ENCODE measurements around the gene TSEN15.
A peak's percentile ranks its signal among the peaks of the same experiment; 100 is the strongest.
"Not testable (repeated sequence)": the region's sequence is repeated elsewhere in the genome, so short reads cannot be mapped to it uniquely, and the experiment has no call there.

Gene TSEN15

DNA sequence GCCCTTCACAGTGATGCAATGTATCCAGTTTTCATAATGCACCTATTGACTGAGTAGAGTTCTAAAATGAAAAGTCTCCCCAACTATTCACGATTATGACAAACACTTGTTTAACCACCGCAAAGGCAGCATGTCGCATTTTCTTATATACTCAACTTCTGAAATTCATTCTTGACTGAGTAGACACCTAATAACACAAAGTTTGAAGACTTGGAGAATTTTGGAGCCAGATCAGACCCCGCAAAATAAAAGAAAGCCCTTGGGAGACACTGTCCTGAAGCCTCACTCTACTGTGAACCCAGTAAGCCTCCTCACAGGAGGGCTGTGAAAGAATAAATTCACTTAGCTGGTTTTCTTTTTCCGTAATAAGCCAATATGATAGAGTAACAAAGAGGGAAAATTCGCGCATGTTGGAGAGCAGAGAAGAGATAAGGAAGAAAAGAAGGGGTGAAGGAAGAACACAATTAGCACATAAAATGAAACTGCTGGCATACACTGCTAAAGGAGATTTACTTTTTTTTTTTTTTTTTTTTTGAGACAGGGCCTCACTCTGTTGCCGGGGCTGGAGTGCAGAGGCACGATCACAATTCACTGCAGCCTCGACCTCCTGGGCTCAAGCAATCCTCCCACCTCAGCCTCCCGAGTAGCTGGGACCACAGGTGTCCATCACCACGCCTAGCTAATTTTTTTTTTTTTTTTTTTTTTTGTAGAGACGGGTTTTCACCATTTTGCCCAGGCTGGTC lies 13.5 kb upstream of the TSEN15 start:
- H3K4me3 ChIP-seq (replicated peaks; ENCODE audit: insufficient read depth, low read length): peak overlapping the region; percentile 63
- TF ChIP-seq GABPA (IDR thresholded peaks at IDR 0.05; ENCODE audit: low read depth) (no peak), SPI1 (IDR thresholded peaks at IDR 0.05; ENCODE audit: borderline replicate concordance, low read depth) (no peak), POLR2AphosphoS5 (IDR thresholded peaks at IDR 0.05; ENCODE audit: low read depth) (no peak)
- DNase-seq (ENCODE audit: low read depth in 1 of 2, low spot score in 1 of 2): no peak
- no peak overlapping the region for H3K27ac ChIP-seq (replicated peaks)
- no peaks in the 10 kb centered on the region for H3K27me3 ChIP-seq (ENCODE audit: insufficient read depth, poor library complexity, severe bottlenecking)

DNA sequence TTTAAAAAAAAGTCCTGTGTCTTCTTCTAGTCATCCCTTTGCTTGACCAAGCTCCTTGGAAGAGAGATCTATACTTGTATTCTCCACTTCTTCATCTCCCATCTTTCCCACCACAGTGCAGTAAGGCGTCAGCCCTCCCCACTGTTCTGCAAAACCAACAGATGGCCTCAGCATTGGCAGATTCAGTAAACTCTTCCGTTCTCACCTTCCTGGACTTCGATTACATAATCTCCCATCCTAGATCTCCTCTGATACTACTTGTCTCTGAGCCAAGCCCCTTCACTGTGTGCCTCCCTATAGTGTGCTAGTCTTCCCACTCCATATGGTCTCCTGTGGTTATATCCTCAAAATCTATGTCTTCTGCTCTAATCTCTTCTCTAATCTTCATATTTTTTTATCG lies 12.4 kb upstream of the TSEN15 start:
- Histone ChIP-seq H3K27me3 (ENCODE audit: insufficient read depth, poor library complexity, severe bottlenecking) (no peaks in the 10 kb centered on the region), H3K27ac (replicated peaks) (no peak overlapping the region), H3K4me3 (replicated peaks; ENCODE audit: insufficient read depth, low read length) (no peak overlapping the region)
- TF ChIP-seq, protein P1, sequence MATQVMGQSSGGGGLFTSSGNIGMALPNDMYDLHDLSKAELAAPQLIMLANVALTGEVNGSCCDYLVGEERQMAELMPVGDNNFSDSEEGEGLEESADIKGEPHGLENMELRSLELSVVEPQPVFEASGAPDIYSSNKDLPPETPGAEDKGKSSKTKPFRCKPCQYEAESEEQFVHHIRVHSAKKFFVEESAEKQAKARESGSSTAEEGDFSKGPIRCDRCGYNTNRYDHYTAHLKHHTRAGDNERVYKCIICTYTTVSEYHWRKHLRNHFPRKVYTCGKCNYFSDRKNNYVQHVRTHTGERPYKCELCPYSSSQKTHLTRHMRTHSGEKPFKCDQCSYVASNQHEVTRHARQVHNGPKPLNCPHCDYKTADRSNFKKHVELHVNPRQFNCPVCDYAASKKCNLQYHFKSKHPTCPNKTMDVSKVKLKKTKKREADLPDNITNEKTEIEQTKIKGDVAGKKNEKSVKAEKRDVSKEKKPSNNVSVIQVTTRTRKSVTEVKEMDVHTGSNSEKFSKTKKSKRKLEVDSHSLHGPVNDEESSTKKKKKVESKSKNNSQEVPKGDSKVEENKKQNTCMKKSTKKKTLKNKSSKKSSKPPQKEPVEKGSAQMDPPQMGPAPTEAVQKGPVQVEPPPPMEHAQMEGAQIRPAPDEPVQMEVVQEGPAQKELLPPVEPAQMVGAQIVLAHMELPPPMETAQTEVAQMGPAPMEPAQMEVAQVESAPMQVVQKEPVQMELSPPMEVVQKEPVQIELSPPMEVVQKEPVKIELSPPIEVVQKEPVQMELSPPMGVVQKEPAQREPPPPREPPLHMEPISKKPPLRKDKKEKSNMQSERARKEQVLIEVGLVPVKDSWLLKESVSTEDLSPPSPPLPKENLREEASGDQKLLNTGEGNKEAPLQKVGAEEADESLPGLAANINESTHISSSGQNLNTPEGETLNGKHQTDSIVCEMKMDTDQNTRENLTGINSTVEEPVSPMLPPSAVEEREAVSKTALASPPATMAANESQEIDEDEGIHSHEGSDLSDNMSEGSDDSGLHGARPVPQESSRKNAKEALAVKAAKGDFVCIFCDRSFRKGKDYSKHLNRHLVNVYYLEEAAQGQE (IDR thresholded peaks at IDR 0.05; ENCODE audit: insufficient replicate concordance, low read depth): no peak
- TF ChIP-seq, protein P2, sequence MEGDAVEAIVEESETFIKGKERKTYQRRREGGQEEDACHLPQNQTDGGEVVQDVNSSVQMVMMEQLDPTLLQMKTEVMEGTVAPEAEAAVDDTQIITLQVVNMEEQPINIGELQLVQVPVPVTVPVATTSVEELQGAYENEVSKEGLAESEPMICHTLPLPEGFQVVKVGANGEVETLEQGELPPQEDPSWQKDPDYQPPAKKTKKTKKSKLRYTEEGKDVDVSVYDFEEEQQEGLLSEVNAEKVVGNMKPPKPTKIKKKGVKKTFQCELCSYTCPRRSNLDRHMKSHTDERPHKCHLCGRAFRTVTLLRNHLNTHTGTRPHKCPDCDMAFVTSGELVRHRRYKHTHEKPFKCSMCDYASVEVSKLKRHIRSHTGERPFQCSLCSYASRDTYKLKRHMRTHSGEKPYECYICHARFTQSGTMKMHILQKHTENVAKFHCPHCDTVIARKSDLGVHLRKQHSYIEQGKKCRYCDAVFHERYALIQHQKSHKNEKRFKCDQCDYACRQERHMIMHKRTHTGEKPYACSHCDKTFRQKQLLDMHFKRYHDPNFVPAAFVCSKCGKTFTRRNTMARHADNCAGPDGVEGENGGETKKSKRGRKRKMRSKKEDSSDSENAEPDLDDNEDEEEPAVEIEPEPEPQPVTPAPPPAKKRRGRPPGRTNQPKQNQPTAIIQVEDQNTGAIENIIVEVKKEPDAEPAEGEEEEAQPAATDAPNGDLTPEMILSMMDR (IDR thresholded peaks at IDR 0.05; ENCODE audit: insufficient read depth, low read length): no peak
- TF ChIP-seq POLR2AphosphoS5 (IDR thresholded peaks at IDR 0.05; ENCODE audit: low read depth): no peak
- no peak for TF ChIP-seq SPI1 (IDR thresholded peaks at IDR 0.05; ENCODE audit: borderline replicate concordance, low read depth)
- TF ChIP-seq GABPA (IDR thresholded peaks at IDR 0.05; ENCODE audit: low read depth): no peak
- DNase-seq (ENCODE audit: low read depth in 1 of 2, low spot score in 1 of 2): no peak

DNA sequence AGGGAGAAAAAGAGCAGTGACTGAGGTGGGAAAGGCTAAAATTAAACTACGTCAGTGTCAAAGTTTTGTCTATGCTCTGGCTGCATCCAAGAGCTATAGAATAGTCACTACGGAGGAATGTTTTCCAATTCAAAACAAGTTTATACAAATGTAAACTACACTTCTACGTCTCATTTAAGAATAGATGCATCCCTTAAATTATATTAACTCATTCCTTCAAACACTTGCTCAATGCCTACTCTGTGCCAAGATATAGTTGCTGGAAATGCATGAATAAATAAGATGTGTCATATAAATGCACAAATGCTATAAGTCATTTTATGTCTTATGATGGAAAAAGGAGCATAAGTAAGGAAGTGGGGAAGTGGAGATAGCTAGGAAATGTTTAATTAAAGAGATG lies 9.8 kb upstream of the TSEN15 start:
- no peak for TF ChIP-seq POLR2AphosphoS5 (IDR thresholded peaks at IDR 0.05; ENCODE audit: low read depth)
- TF ChIP-seq, protein P2 (IDR thresholded peaks at IDR 0.05; ENCODE audit: insufficient read depth, low read length): no peak
- TF ChIP-seq, protein P1 (IDR thresholded peaks at IDR 0.05; ENCODE audit: insufficient replicate concordance, low read depth): no peak
- TF ChIP-seq SPI1 (IDR thresholded peaks at IDR 0.05; ENCODE audit: borderline replicate concordance, low read depth): no peak
- TF ChIP-seq GABPA (IDR thresholded peaks at IDR 0.05; ENCODE audit: low read depth): no peak
- no peak overlapping the region for H3K4me3 ChIP-seq (replicated peaks; ENCODE audit: insufficient read depth, low read length)
- DNase-seq (ENCODE audit: low read depth in 1 of 2, low spot score in 1 of 2): no peak

DNA sequence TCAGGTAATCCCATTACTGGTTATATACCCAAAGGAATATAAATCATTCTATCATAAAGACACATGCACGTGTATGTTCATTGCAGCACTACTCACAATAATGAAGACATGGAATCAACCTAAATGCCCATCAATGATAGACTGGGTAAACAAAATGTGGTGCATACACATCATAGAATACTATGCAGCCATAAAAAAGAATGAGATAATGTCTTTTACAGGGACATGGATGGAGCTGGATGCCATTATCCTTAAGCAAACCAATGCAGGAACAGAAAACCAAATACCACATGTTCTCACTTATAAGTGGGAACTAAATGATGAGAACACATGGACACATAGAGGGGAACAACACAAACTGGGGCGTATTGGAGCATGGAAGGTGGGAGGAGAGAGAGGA lies 8.2 kb upstream of the TSEN15 start:
- not testable (repeated sequence) for H3K27ac ChIP-seq (replicated peaks); DNase-seq (ENCODE audit: low read depth in 1 of 2, low spot score in 1 of 2); H3K4me3 ChIP-seq (replicated peaks; ENCODE audit: insufficient read depth, low read length); H3K27me3 ChIP-seq (ENCODE audit: insufficient read depth, poor library complexity, severe bottlenecking)

More for the DNA sequence above, 9.8 kb upstream of the TSEN15 start:
- Histone ChIP-seq H3K27me3 (ENCODE audit: insufficient read depth, poor library complexity, severe bottlenecking) (no peaks in the 10 kb centered on the region), H3K27ac (replicated peaks) (no peak overlapping the region)

Measured in HL-60 (cell line).